Hepatocyte (in vitro differentiated cells): ENCODE measurements around the gene C1QTNF7. TPM values are rescaled to one million over a fixed set of nuclear protein-coding genes. Genes with fewer than 3 reads are reported as not detected.

Source experiments
- DNase-seq: peaks from one replicate; pipeline ENCODE4 v3.0.0-alpha.2; 2016; ENCODE audit warnings: low spot score
- H2AFZ ChIP-seq: fragments of 200-600 bp; sonication (generic); 2 replicates; pipeline ENCODE4 v1.6.0; 2016; ENCODE audit warnings: antibody characterized with exemption, mild to moderate bottlenecking
- H3K27ac ChIP-seq: fragments of 200-600 bp; sonication (generic); 2 replicates; pipeline ENCODE4 v1.5.1; 2016; ENCODE audit warnings: mild to moderate bottlenecking
- H3K27me3 ChIP-seq: fragments of 200-600 bp; sonication (generic); 2 replicates; pipeline ENCODE4 v1.6.1; 2016
- H3K36me3 ChIP-seq: fragments of 200-600 bp; sonication (generic); replicated peaks from 2 replicates; pipeline ENCODE4 v1.5.1; 2016; ENCODE audit warnings: low read depth; ENCODE audit not compliant: insufficient read depth
- H3K4me1 ChIP-seq: fragments of 200-600 bp; sonication (generic); 2 replicates; pipeline ENCODE4 v1.5.1; 2016; ENCODE audit warnings: mild to moderate bottlenecking, moderate library complexity; ENCODE audit not compliant: insufficient read depth
- H3K4me2 ChIP-seq: fragments of 200-600 bp; sonication (generic); 2 replicates; pipeline ENCODE4 v1.6.0; 2016
- H3K4me3 ChIP-seq: fragments of 200-600 bp; sonication (generic); 2 replicates; pipeline ENCODE4 v1.5.1; 2016; ENCODE audit warnings: mild to moderate bottlenecking
- H3K79me2 ChIP-seq: fragments of 200-600 bp; sonication (generic); 2 replicates; pipeline ENCODE4 v1.6.0; 2017; ENCODE audit warnings: mild to moderate bottlenecking
- H3K9me2 ChIP-seq: fragments of 200-600 bp; sonication (generic); replicated peaks from 2 replicates; pipeline ENCODE4 v1.6.0; 2017; ENCODE audit warnings: mild to moderate bottlenecking; ENCODE audit not compliant: insufficient read depth
- H3K9me3 ChIP-seq: fragments of 200-600 bp; sonication (generic); 2 replicates; pipeline ENCODE4 v1.5.1; 2016; ENCODE audit warnings: low read depth, mild to moderate bottlenecking
- H4K20me1 ChIP-seq: fragments of 200-600 bp; sonication (generic); 2 replicates; pipeline ENCODE4 v1.6.0; 2016; ENCODE audit warnings: mild to moderate bottlenecking; ENCODE audit not compliant: insufficient read depth, poor library complexity, severe bottlenecking
- CTCF ChIP-seq: fragments of 200-600 bp; sonication (generic); IDR thresholded peaks from 2 replicates; pipeline ENCODE4 v1.5.1; 2016; ENCODE audit warnings: antibody characterized with exemption, mild to moderate bottlenecking; ENCODE audit not compliant: poor library complexity
- EZH2 ChIP-seq: fragments of 200-600 bp; sonication (generic); IDR thresholded peaks from 2 replicates; pipeline ENCODE4 v1.6.1; 2016; ENCODE audit warnings: antibody characterized with exemption, mild to moderate bottlenecking, borderline replicate concordance
- EZH2phosphoT487 ChIP-seq: fragments of 200-600 bp; sonication (generic); IDR thresholded peaks from one replicate; pipeline ENCODE4 v1.6.1; 2018; ENCODE audit warnings: antibody characterized with exemption, mild to moderate bottlenecking, low read depth, moderate library complexity; ENCODE audit not compliant: unreplicated experiment, severe bottlenecking
- WGBS: methylation state at CpG from one replicate; pipeline ENCODE4 v1.1.6; 2016; ENCODE audit warnings: low lambda C conversion rate; ENCODE audit errors: missing lambda C conversion rate; 5-methylcytosine and 5-hydroxymethylcytosine counted together
- polyA plus RNA-seq: library from polyadenylated mRNA; unstranded; fragments of >200 nt; fragmentation: Nextera tagmentation; extraction: Ambion mirVana; gene quantifications from 2 replicates; pipeline ENCODE4 v1.2.1, GENCODE V29; 2016
- total RNA-seq: library from RNA; depleted of rRNA; stranded (reverse); fragments of >200 nt; gene quantifications from 2 replicates; pipeline ENCODE4 v1.2.3, GENCODE V29; 2014

Gene C1QTNF7
- total and polyA plus RNA-seq, 2 experiments from 2014 or later = 1.4 TPM

- H4K20me1 ChIP-seq = no peaks in the 10 kb centered on the region
- no peak overlapping the region for H2AFZ ChIP-seq
- no peaks in the 10 kb centered on the region for H3K36me3 ChIP-seq
- no peak for DNase-seq
- no peaks in the 10 kb centered on the region for H3K79me2 ChIP-seq
- no peak overlapping the region for H3K27ac ChIP-seq
- 74% methylated on average over 2 of the region's 2 CpGs for WGBS
- no peaks in the 10 kb centered on the region for H3K9me2 ChIP-seq
- no peak for TF ChIP-seq EZH2
- TF ChIP-seq EZH2phosphoT487 = no peak
- no peak for TF ChIP-seq CTCF
- H3K4me2 ChIP-seq = no peak overlapping the region
- H3K4me3 ChIP-seq = no peak overlapping the region
- H3K9me3 ChIP-seq = no peaks in the 10 kb centered on the region
- H3K4me1 ChIP-seq = peaks cover 14% of the 10 kb centered on the region
- H3K27me3 ChIP-seq = no peaks in the 10 kb centered on the region
Measured at GRCh38 chr4:15402974-15403373, 24.9 kb upstream of the C1QTNF7 start.

- TF ChIP-seq EZH2 = no peak
- Histone ChIP-seq H3K9me3 (no peaks in the 10 kb centered on the region), H3K4me1 (peaks cover 14% of the 10 kb centered on the region), H3K27me3 (no peaks in the 10 kb centered on the region), H2AFZ (no peak overlapping the region), H4K20me1 (no peaks in the 10 kb centered on the region), H3K4me2 (no peak overlapping the region), H3K36me3 (no peaks in the 10 kb centered on the region), H3K4me3 (no peak overlapping the region), H3K9me2 (no peaks in the 10 kb centered on the region), H3K79me2 (no peaks in the 10 kb centered on the region), H3K27ac (no peak overlapping the region)
- no peak for DNase-seq
- 65% methylated on average over 4 of the region's 4 CpGs for WGBS
Measured at GRCh38 chr4:15405018-15405417, 22.8 kb upstream of the C1QTNF7 start.

- Histone ChIP-seq H3K27ac (no peak overlapping the region), H3K4me1 (no peaks in the 10 kb centered on the region), H3K9me2 (no peaks in the 10 kb centered on the region), H3K27me3 (no peaks in the 10 kb centered on the region), H4K20me1 (no peaks in the 10 kb centered on the region), H3K4me2 (peak overlapping the region; percentile 11), H3K36me3 (no peaks in the 10 kb centered on the region), H2AFZ (no peak overlapping the region), H3K79me2 (no peaks in the 10 kb centered on the region), H3K4me3 (no peak overlapping the region), H3K9me3 (no peaks in the 10 kb centered on the region)
- 30% methylated on average over 6 of the region's 6 CpGs for WGBS
- TF ChIP-seq EZH2phosphoT487 = no peak
- no peak for TF ChIP-seq EZH2
- no peak for TF ChIP-seq CTCF
- DNase-seq = no peak
Measured at GRCh38 chr4:15410750-15411149, 17.1 kb upstream of the C1QTNF7 start.

- DNase-seq = no peak
- WGBS = 85% methylated on average over 5 of the region's 5 CpGs
- Histone ChIP-seq H3K9me3 (no peaks in the 10 kb centered on the region), H3K27ac (no peak overlapping the region), H3K36me3 (no peaks in the 10 kb centered on the region), H3K9me2 (no peaks in the 10 kb centered on the region), H4K20me1 (no peaks in the 10 kb centered on the region), H3K27me3 (no peaks in the 10 kb centered on the region), H3K4me3 (no peak overlapping the region), H3K4me2 (no peak overlapping the region), H2AFZ (no peak overlapping the region), H3K79me2 (no peaks in the 10 kb centered on the region), H3K4me1 (no peaks in the 10 kb centered on the region)
- TF ChIP-seq EZH2phosphoT487 (no peak), CTCF (no peak), EZH2 (no peak)
Measured at GRCh38 chr4:15412461-15412860, 15.4 kb upstream of the C1QTNF7 start.
